Activated CD4-positive, alpha-beta memory T cell treated with anti-CD3 and anti-CD28 coated beads for 36 hours (primary cell): Measurements from ENCODE around the gene C9orf78. TPM values are rescaled to one million over a fixed set of nuclear protein-coding genes. Genes with fewer than 3 reads are reported as not detected.

Experiments
- CTCF ChIA-PET: fragments of 350-600 bp; sonication (Branson Sonifier 250); formaldehyde crosslinking; loops from one replicate; lab custom pipeline; 2021; ENCODE audit warnings: antibody characterized with exemption, inconsistent platforms; lab: Charles Lee
- POLR2A ChIA-PET: fragments of 350-600 bp; sonication (Branson Sonifier 250); formaldehyde crosslinking; loops from one replicate; lab custom pipeline; 2021; ENCODE audit warnings: antibody characterized with exemption; lab: Charles Lee
- DNase-seq: peaks from one replicate; pipeline ENCODE4 v3.0.0-alpha.2; 2020
- H3K27ac Mint-ChIP-seq: one replicate; pipeline ENCODE4 v1.8.0; 2021; ENCODE audit warnings: mixed read lengths
- H3K27me3 Mint-ChIP-seq: one replicate; pipeline ENCODE4 v1.8.0; 2021; ENCODE audit warnings: mixed read lengths
- H3K36me3 Mint-ChIP-seq: one replicate; pipeline ENCODE4 v1.8.0; 2021; ENCODE audit warnings: mixed read lengths
- H3K4me1 Mint-ChIP-seq: one replicate; pipeline ENCODE4 v1.8.0; 2021; ENCODE audit warnings: low read depth, mixed read lengths
- H3K4me3 Mint-ChIP-seq: one replicate; pipeline ENCODE4 v1.8.0; 2021; ENCODE audit warnings: mild to moderate bottlenecking, mixed read lengths
- H3K9me3 Mint-ChIP-seq: one replicate; pipeline ENCODE4 v1.8.0; 2021; ENCODE audit warnings: mixed read lengths
- intact Hi-C: fragments of 100-400 bp; cut with micrococcal nuclease; formaldehyde crosslinking; loops from one replicate; pipeline ENCODE4 v1.15.1; 2023
- total RNA-seq, 2 experiments: library from RNA; stranded (reverse); gene quantifications; one replicate each; pipeline ENCODE4 v1.2.3, GENCODE V29; 2021

C9orf78 gene
- total RNA-seq, 2 experiments from 2014 or later: 43.6 to 47.0 TPM

GRCh38 chr9:129865668-129866320, 30.7 kb upstream of the C9orf78 start:
- Mint-ChIP-seq H3K36me3 (peaks cover 40% of the 10 kb centered on the region), H3K27me3 (no peaks in the 10 kb centered on the region), H3K4me1 (peaks cover 89% of the 10 kb centered on the region), H3K9me3 (no peaks in the 10 kb centered on the region), H3K27ac (peak overlapping the region; percentile 85), H3K4me3 (no peak overlapping the region)
- ChIA-PET CTCF (interaction anchor here (0.6 to 1.2 kb wide), 3 partner anchors 12 to 27 kb away, joined by 3 to 4 read pairs (median 4); no protein-coding TSS in a partner anchor), POLR2A (interaction anchor here (0.6 to 5.1 kb wide), 6 partner anchors 20 to 376 kb away, joined by 3 to 35 read pairs (median 4); partner anchors contain the start of genes C9orf78 and USP20)
- peak; percentile 30 for DNase-seq
- intact Hi-C loops: loop anchor here (1.0 kb wide), 1 partner anchor 23 kb away; no protein-coding TSS in a partner anchor

- intact Hi-C loops: loop anchor here (1.0 to 5.0 kb wide), 2 partner anchors 23 to 43 kb away; partner anchors contain the start of gene TOR1A
- H3K36me3 Mint-ChIP-seq: peaks cover 39% of the 10 kb centered on the region
- ChIA-PET POLR2A (interaction anchor here (0.6 to 5.1 kb wide), 6 partner anchors 20 to 375 kb away, joined by 3 to 35 read pairs (median 4); partner anchors contain the start of genes C9orf78 and USP20), CTCF (interaction anchor here (0.6 to 1.3 kb wide), 6 partner anchors 12 to 68 kb away, joined by 3 to 4 read pairs (median 4); no protein-coding TSS in a partner anchor)
- peak; percentile 48 for DNase-seq
- H3K9me3 Mint-ChIP-seq: no peaks in the 10 kb centered on the region
- H3K4me1 Mint-ChIP-seq: peaks cover 87% of the 10 kb centered on the region
- peak overlapping the region; percentile 36 for H3K4me3 Mint-ChIP-seq
- H3K27me3 Mint-ChIP-seq: no peaks in the 10 kb centered on the region
- peak overlapping the region; percentile 85 for H3K27ac Mint-ChIP-seq
Measured at GRCh38 chr9:129864991-129865647, 30.0 kb upstream of the C9orf78 start.

GRCh38 chr9:129863059-129863690, 28.1 kb upstream of the C9orf78 start:
- intact Hi-C loops: loop anchor here (5.0 kb wide), 1 partner anchor 41 kb away; the partner anchor contains the start of gene TOR1A
- H3K4me3 Mint-ChIP-seq: peak overlapping the region; percentile 52
- H3K27me3 Mint-ChIP-seq: no peaks in the 10 kb centered on the region
- peaks cover 70% of the 10 kb centered on the region for H3K4me1 Mint-ChIP-seq
- DNase-seq: peak; percentile 89
- H3K9me3 Mint-ChIP-seq: no peaks in the 10 kb centered on the region
- peaks cover 45% of the 10 kb centered on the region for H3K36me3 Mint-ChIP-seq
- H3K27ac Mint-ChIP-seq: peak overlapping the region; percentile 84
- CTCF ChIA-PET: interaction anchor here (1.2 kb wide), 1 partner anchor 132 kb away, joined by 3 read pairs; no protein-coding TSS in a partner anchor
- POLR2A ChIA-PET: interaction anchor here (0.8 to 5.1 kb wide), 2 partner anchors 19 to 27 kb away, joined by 3 to 35 read pairs; partner anchors contain the start of genes C9orf78 and USP20

- no peak overlapping the region for H3K4me3 Mint-ChIP-seq
- CTCF ChIA-PET: interaction anchor here (0.6 to 1.5 kb wide), 4 partner anchors 10 to 220 kb away, joined by 3 to 4 read pairs (median 3); no protein-coding TSS in a partner anchor
- peak overlapping the region; percentile 89 for H3K27ac Mint-ChIP-seq
- peaks cover 58% of the 10 kb centered on the region for H3K4me1 Mint-ChIP-seq
- no peak for DNase-seq
- no peaks in the 10 kb centered on the region for H3K9me3 Mint-ChIP-seq
- no peaks in the 10 kb centered on the region for H3K27me3 Mint-ChIP-seq
- POLR2A ChIA-PET: interaction anchor here (1.2 to 1.4 kb wide), 2 partner anchors 8 to 123 kb away, joined by 3 to 5 read pairs; no protein-coding TSS in a partner anchor
- intact Hi-C loops: loop anchor here (2.0 to 5.0 kb wide), 2 partner anchors 23 to 39 kb away; partner anchors contain the start of gene TOR1A
- H3K36me3 Mint-ChIP-seq: peaks cover 40% of the 10 kb centered on the region
Measured at GRCh38 chr9:129861447-129861827, 26.4 kb upstream of the C9orf78 start.

- peak; percentile 67 for DNase-seq
- intact Hi-C loops: loop anchor here (2.0 to 5.0 kb wide), 2 partner anchors 22 to 39 kb away; partner anchors contain the start of gene TOR1A
- no peak overlapping the region for H3K4me3 Mint-ChIP-seq
- peak overlapping the region; percentile 89 for H3K27ac Mint-ChIP-seq
- CTCF ChIA-PET: interaction anchor here (0.6 to 1.5 kb wide), 6 partner anchors 8 to 220 kb away, joined by 3 to 4 read pairs (median 3); no protein-coding TSS in a partner anchor
- peaks cover 40% of the 10 kb centered on the region for H3K36me3 Mint-ChIP-seq
- POLR2A ChIA-PET: interaction anchor here (0.7 to 1.4 kb wide), 3 partner anchors 9 to 173 kb away, joined by 3 to 5 read pairs (median 3); no protein-coding TSS in a partner anchor
- no peaks in the 10 kb centered on the region for H3K9me3 Mint-ChIP-seq
- peaks cover 52% of the 10 kb centered on the region for H3K4me1 Mint-ChIP-seq
- H3K27me3 Mint-ChIP-seq: no peaks in the 10 kb centered on the region
Measured at GRCh38 chr9:129860653-129861446, 25.8 kb upstream of the C9orf78 start.

- Mint-ChIP-seq H3K27me3 (no peaks in the 10 kb centered on the region), H3K27ac (peak overlapping the region; percentile 52), H3K9me3 (no peaks in the 10 kb centered on the region), H3K4me3 (no peak overlapping the region), H3K4me1 (peaks cover 50% of the 10 kb centered on the region), H3K36me3 (peaks cover 48% of the 10 kb centered on the region)
- DNase-seq: no peak
- CTCF ChIA-PET: interaction anchor here (0.8 kb wide), 1 partner anchor 120 kb away, joined by 3 read pairs; no protein-coding TSS in a partner anchor
- POLR2A ChIA-PET: no interaction called here
- intact Hi-C loops: no loop called here
Measured at GRCh38 chr9:129858167-129858962, 23.3 kb upstream of the C9orf78 start.

GRCh38 chr9:129857207-129857606, 22.1 kb upstream of the C9orf78 start:
- intact Hi-C loops: no loop called here
- no peak for DNase-seq
- no peak overlapping the region for H3K4me3 Mint-ChIP-seq
- ChIA-PET POLR2A (no interaction called here), CTCF (no interaction called here)
- H3K36me3 Mint-ChIP-seq: peaks cover 50% of the 10 kb centered on the region
- peaks cover 44% of the 10 kb centered on the region for H3K4me1 Mint-ChIP-seq
- no peaks in the 10 kb centered on the region for H3K9me3 Mint-ChIP-seq
- no peaks in the 10 kb centered on the region for H3K27me3 Mint-ChIP-seq
- H3K27ac Mint-ChIP-seq: peak overlapping the region; percentile 58

- Mint-ChIP-seq H3K4me1 (peaks cover 25% of the 10 kb centered on the region), H3K27ac (peak overlapping the region; percentile 50), H3K27me3 (no peaks in the 10 kb centered on the region), H3K9me3 (no peaks in the 10 kb centered on the region), H3K4me3 (no peak overlapping the region), H3K36me3 (peaks cover 42% of the 10 kb centered on the region)
- CTCF ChIA-PET: no interaction called here
- POLR2A ChIA-PET: interaction anchor here (0.9 kb wide), 1 partner anchor 20 kb away, joined by 3 read pairs; the partner anchor contains the start of gene C9orf78
- DNase-seq: no peak
- intact Hi-C loops: no loop called here
Measured at GRCh38 chr9:129854588-129855110, 19.6 kb upstream of the C9orf78 start.

GRCh38 chr9:129853614-129854013, 18.5 kb upstream of the C9orf78 start:
- Mint-ChIP-seq H3K27ac (peak overlapping the region; percentile 39), H3K4me1 (peaks cover 25% of the 10 kb centered on the region)

GRCh38 chr9:129852579-129852978, 17.5 kb upstream of the C9orf78 start:
- ChIA-PET CTCF (no interaction called here), POLR2A (no interaction called here)
- no peaks in the 10 kb centered on the region for H3K9me3 Mint-ChIP-seq
- no peaks in the 10 kb centered on the region for H3K27me3 Mint-ChIP-seq
- H3K4me1 Mint-ChIP-seq: peaks cover 28% of the 10 kb centered on the region
- no peak overlapping the region for H3K4me3 Mint-ChIP-seq
- peaks cover 35% of the 10 kb centered on the region for H3K36me3 Mint-ChIP-seq
- H3K27ac Mint-ChIP-seq: no peak overlapping the region
- intact Hi-C loops: no loop called here
- DNase-seq: no peak

More at GRCh38 chr9:129853614-129854013, 18.5 kb upstream of the C9orf78 start:
- POLR2A ChIA-PET: interaction anchor here (0.9 kb wide), 1 partner anchor 19 kb away, joined by 3 read pairs; the partner anchor contains the start of gene C9orf78
- intact Hi-C loops: no loop called here
- no peaks in the 10 kb centered on the region for H3K9me3 Mint-ChIP-seq
- no peak overlapping the region for H3K4me3 Mint-ChIP-seq
- H3K36me3 Mint-ChIP-seq: peaks cover 41% of the 10 kb centered on the region
- DNase-seq: no peak
- H3K27me3 Mint-ChIP-seq: no peaks in the 10 kb centered on the region
- CTCF ChIA-PET: interaction anchor here (0.9 kb wide), 1 partner anchor 12 kb away, joined by 4 read pairs; no protein-coding TSS in a partner anchor
